Stimulated activated CD4-positive, alpha-beta T cell treated with anti-CD3 and anti-CD28 coated beads, Interleukin-12 subunit alpha, Interleukin-12 subunit beta, amount 100 ng/mL, for 4 hours (primary cell): Measurements from ENCODE around the gene SEC63.
"Not testable (repeated sequence)": the region's sequence is repeated elsewhere in the genome, so short reads cannot be mapped to it uniquely, and the experiment has no call there.

Experiments used
- DNase-seq: peaks from one replicate; pipeline ENCODE4 v3.0.0-alpha.2; 2020

The SEC63 gene, protein sequence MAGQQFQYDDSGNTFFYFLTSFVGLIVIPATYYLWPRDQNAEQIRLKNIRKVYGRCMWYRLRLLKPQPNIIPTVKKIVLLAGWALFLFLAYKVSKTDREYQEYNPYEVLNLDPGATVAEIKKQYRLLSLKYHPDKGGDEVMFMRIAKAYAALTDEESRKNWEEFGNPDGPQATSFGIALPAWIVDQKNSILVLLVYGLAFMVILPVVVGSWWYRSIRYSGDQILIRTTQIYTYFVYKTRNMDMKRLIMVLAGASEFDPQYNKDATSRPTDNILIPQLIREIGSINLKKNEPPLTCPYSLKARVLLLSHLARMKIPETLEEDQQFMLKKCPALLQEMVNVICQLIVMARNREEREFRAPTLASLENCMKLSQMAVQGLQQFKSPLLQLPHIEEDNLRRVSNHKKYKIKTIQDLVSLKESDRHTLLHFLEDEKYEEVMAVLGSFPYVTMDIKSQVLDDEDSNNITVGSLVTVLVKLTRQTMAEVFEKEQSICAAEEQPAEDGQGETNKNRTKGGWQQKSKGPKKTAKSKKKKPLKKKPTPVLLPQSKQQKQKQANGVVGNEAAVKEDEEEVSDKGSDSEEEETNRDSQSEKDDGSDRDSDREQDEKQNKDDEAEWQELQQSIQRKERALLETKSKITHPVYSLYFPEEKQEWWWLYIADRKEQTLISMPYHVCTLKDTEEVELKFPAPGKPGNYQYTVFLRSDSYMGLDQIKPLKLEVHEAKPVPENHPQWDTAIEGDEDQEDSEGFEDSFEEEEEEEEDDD

DNA sequence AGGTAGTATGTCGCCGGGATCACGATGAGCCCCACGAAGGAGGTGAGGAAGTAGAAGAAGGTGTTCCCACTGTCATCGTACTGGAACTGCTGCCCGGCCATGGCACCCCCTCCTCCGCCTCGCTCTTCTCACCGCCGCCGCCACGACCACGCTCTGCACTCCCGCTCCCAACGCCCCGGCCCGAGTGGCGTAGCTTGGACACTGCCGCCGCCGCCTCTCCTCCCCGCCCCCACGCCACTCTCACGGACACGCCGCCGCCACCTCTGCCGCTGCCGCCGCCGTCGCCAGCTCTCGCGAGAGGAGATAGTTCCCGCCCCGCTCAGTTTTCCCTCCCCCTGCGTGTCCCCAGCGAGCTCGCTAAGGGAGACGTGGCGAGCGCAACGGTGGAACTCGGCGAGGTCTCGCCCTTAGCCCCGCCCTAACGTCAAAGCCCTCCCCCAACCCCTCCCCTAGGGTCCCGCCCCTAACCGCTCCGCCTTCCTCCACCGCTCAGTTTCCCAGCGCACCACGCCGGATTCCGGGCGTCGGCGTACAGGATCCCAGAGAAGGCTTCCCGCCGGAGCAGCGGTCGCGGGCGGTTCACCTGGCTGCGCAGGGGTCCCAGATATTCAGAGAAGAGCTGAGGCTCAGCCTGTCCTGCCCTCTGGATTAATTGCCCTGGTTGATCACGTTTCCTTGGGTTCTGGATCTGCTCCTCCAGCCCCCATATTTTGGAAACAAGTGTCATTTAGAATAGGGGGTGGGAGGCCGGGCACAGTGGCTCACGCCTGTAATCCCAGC, at the start of gene SEC63:
TSS of gene SEC63 (minus strand) at position 300 of the 780 bp plus-strand sequence. CDS start at position 101, 199 bp downstream.
- DNase-seq = peak; percentile 96

DNA sequence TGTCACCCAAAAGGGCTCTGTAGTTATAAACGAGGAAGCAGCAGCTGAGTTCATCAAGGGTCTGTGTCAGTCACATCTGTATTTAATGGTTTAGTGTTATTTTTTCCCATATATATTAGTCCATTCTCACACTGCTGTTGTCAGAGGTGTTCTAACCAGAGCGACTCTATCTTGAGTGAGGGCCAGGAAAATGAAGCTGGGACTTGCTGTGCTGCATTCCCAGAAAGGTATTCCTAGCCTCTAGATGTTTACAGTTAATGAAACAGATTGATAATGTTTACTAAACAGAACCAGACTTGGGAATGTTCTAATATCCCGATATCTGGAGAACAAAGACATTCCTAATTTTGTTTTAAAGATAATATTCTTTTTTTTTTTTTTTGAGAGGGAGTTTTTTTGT, 48.0 kb upstream of the SEC63 start:
- DNase-seq = no peak

DNA sequence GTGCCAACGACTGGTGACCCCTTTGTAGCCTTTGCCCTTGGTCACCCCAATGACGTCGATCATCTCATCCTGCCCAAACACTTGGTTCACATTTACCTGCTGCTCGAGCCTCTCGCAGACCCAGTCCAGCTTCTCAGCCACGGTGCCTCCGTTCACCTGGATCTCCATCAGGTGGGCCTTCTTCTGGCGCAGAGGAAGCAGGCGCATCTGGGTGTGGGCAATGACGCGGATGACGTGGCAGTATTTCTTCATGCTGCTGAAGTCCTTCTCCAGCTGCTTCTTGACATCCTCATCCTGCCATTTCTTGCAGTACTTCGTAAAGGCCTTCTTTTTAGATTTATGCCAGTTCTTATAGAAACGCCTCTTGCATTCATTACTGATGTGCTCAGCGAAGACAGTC, 46.9 kb upstream of the SEC63 start:
- no peak for DNase-seq

DNA sequence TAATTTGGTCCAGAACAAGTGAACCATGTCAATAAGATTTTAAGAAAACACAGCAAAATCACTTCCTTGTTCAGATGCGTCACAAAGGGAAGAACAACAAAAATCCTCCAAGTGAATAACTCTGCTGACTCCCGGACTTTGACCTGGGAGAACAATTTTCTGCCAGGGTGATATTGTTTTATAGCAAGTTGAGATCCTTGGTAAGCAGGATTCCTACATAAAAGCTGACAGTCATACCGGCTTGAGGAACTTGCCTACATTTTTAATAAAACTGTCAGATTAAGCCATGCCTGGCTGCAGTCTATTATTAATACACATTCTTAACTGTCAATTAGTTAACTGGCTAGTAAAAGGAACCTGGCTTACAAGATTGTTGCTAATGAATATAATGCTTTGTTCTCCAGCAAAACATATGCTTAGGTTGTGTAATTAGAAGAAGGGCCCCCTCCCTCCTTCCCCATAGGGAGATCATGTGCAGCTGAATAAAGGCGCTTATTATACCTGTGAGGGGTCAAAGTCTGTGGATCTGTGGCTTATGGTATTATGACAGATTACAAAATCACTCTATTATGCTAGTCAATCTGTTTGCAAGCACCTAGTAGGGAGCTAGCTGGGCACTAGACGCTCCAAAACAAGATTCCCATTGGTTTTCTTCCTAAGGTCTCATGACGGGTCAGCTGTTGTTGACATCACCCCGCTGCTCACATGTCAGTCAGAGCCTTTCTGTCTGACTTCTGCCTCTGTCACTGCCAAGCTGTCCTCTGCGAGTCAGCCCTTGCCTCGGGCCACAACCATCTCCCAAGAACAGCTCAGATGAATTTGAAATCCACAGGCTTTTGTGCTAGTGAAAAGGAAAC, 44.6 kb upstream of the SEC63 start:
- DNase-seq = no peak

DNA sequence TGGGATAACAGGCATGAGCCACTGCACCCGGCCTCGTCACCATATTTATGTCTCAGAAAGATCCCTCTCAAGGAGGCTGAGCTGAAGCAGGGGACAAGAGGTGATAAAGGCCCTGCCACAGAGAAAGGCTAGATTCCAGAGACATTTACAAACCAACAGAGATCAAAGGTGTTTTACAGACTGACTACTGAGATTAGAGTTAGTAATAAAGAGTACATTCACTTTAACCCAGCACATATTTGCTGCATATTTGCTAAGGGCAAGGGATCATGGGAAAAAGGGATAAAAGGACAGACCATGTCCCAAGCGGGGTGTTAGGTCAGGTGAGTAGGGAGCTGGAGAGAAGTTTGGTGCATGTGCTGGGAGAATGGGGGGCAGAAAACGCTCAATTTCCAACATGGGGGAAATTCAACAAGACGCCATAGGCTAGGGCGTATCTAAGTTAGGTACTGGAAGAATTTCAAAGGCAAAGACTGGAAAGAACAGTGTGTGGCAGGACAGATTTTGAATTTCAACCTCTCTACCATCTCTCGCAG, 43.8 kb upstream of the SEC63 start:
- no peak for DNase-seq

DNA sequence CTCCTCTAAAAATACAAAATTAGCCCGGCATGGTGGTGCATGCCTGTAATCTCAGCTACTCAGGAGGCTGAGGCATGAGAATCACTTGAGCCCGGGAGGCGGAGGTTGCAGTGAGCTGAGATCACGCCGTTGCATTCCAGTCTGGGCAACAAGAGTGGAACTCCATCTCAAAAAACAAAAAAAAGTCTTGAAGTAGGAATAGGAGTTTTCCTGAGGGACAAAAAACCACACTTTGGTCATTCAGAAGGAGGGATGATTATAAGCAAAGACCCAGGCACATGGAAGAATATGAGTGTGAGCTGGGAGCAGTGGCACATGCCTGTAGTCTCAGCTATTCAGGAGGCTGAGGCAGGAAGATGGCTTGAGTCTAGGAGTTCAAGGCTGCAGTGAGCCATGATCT, 42.3 kb upstream of the SEC63 start:
- DNase-seq = not testable (repeated sequence)

DNA sequence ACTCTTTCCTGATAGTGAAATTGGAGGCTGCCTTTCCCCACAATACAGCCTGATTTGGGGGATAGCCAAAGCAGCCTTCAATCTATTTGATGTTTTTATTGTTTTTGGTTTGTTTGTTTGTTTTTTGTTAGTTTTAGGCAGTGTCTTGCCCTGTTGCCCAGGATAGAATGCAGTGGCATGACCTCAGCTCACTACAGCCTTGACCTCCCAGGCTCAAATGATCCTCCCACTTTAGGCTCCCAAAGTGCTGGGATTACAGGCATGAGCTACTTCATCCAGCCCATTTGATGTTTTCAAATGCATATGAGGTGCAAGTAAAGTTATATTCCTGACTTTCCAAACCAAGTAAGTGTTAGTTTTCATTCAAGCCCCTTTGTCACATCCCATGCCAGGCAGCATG, 41.3 kb upstream of the SEC63 start:
- DNase-seq = no peak

DNA sequence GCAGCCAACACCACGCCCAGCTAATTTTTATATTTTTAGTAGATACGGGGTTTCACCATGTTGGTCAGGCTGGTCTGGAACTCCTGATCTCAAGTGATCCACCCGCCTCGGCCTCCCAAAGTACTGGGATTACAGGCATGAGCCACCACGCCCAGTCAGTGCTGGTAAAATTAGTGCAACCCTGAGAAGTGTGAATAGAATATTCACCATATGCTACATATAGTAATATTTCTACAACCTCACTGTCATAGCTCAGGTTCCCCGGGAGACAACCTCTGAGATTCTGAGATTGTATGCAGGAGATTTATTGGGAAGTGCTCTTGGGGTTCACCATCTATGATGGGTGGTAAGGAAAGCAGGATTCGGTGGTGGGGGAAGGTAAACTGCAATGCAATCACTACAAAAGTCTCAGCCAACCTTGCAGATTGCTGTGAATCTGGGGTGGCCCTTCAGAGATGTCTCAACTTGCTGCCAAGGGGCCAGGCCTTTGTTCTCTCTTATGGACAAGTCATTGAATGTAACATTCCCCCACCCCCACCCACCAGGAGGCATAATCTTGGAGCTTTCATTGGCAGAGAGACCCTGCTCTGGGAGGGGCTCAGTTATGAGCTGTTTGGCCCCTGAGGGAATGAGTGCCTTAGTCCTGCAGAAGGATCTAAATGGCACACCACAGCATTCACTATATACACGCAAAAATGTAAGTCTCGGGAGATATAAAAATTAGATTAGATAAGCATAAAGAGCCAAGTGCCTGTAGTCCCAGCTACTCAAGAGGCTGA, 34.0 kb upstream of the SEC63 start:
- no peak for DNase-seq

DNA sequence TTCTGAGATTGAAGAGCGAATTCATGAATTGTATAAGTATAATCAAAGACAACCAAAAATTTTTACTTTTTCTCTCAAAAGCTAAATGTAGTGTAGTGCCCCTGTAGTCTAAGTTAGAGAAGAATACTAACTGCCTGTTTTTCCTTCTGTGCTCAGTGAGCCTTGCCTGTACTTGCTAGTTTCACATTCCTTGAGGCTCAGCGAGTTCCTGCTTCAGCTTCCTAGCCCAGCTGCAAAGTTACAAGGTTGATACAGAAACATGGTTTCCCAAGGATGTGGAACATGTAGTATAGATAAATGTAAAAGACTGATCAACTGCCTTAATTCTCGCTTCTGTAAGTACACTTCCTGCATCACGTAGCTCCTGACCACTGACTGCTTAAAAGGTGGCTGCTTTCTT, 33.1 kb upstream of the SEC63 start:
- no peak for DNase-seq

DNA sequence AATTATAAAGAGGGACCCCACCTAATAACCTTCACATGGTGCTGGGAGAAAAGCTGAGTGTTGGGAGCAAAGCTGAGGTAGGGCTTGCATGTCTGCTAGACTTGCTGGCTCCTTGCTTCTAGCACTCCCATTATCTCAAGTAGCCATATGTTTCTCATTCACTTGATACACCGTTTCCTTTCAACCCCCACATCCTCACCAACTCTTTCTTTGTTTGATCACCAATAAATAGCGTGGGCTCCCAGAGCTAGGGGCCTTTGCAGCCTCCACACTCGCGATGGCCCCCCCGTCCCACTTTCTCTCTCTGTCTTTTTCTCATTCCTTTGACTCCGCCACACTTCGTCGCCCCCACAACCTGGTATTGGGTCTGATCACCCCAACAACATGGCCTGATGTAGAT, 32.6 kb upstream of the SEC63 start:
- DNase-seq = not testable (repeated sequence)

DNA sequence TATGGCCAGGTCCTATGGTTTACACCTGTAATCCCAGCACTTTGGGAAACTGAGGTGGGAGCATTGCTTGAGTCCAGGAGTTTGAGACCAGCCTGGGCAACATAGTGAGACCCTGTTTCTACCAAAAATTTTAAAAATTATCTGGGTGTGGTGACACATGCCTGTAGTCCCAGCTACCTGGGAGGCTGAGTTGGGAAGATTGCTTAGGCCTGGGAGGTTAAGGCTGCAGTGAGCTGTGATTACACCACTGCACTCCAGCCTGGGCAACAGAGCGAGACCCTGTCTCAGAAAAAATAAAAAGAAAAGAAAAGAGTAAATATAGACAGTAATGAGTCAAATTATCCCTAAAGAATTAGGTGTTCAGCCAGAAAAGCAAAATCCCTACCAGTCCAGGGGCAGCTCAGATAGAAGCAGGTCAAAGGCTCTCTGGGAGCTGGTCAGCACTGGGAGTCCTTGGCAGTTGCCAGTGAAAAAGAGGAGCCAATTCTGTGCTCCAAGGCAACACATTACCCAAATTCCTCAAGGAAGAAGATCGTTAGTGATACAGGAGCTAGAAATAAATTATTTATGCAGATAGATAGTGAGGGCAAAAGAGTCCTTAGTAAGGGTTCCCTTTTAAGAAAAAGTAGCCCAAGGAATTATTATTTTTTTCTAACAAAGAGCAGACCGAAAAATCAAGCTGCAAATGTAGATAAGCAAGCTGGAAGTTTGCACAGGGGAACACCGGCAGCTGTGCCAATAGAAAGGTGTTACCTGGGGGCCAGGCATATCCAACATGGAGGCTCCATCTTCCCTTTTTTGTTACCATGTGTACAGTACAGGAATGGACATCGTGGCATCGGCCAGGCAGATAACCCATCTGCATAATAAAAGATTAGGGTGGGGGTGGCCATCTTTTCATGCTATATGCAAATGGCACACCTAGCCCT, 31.4 kb upstream of the SEC63 start:
- no peak for DNase-seq

DNA sequence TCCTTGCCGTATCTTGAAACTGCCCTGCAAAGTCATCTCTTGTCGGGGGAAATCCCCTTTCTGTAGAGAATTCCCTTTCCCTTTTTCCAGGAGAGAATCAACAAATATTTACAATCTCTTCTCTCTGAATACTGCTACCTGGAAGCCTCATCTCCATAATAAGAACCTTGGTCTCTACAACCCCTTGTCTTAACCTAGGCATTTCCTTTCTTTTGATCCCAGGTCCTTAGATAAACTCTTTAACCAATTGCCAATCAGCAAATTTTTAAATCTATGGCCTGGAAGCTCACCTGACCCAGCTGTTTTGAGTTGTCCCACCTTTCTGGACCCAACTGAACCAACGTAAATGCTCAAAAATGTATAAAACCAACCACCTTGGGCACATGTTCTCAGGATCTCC, 30.6 kb upstream of the SEC63 start:
- DNase-seq = no peak

DNA sequence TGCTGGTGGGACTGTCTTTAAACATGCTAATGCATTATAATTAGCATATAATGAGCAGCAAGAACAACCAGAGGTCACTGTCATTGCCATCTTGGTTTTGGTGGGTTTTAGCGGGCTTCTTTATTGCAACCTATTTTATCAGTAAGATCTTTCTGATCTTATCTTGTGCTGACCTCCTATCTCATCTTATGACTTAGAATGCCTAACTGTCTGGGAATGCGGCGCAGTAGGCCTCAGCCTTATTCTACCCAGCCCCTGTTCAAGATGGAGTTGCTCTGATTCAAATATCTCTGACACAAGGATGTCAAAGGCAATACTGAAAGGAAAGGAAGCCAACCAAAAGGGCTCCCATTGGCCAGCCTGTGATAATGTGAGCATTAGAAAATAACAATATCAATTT, 29.8 kb upstream of the SEC63 start:
- no peak for DNase-seq

DNA sequence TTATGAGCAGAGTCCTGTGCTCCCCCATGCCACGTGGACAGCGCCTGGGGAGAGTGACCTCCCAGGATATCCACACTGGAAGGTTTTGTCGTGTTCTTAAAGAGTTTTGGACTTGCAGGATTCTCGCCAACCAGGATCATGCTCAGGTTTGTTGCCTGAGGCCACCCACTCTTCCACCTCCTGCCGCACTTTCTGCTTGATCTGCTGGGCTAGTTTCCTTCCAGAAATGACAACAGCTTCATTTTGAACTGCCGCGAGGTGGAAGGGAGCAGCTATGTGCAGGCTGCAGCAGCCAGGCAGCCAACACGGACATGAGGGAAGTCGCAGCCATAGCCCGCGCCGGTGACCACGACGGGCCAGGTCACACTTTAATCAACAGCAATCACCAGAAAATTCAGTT, 27.7 kb upstream of the SEC63 start:
- DNase-seq = no peak

DNA sequence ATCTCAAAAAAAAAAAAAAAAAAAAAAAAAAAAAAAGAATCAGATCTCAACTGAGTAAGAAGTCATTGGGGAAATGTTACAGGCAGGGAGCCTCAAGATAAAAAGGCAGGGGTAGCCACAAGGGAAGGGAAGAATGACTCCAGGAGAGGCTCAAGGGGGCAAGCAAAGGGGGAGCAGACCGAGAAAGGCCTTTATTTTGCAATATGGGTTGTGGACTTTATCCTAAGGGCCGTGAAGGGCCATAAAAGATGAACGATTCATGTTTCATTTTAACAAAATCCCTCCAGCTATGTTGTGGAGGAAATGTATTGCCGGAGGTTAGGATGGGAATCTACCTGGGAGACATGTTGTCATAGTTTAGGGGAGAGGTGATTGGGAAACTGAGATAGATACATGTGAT, 25.8 kb upstream of the SEC63 start:
- no peak for DNase-seq

DNA sequence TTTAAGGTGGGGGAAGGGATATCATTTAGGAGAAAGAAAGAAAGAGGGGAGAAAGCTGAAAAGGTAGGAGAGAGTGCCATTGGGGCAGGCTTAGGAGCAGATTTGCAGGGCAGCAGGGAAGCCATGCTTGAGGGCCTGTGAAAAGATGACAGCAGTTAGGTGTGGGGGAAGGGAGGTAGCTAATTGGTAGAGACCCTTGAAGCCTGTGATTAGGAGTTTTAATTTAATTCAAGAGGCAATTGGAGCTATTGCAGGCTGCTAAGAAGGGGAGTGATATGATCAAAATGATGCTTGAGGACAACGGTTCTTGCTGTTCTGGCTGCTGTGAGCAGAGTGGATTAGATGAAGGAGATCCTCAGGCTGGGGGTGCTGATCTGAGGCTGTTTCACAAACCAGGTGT, 24.5 kb upstream of the SEC63 start:
- DNase-seq = no peak

DNA sequence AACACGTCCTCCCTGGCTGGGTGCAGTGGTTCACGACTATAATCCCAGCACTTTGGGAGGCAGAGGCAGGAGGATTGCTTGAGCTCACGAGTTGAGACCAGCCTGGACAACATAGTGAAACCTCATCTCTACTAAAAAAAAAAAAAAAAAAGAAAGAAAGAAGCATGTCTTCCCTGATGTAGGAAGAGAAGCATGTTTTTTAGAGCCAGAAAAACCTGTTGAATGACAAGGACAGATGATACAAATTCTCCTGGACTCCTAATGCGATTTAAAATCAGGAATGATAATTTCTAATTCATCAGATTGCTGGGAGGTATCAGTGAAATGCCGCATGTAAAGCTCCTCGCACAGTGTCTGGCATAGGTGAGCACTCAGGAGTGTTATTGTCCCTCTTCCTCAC, 23.7 kb upstream of the SEC63 start:
- no peak for DNase-seq

DNA sequence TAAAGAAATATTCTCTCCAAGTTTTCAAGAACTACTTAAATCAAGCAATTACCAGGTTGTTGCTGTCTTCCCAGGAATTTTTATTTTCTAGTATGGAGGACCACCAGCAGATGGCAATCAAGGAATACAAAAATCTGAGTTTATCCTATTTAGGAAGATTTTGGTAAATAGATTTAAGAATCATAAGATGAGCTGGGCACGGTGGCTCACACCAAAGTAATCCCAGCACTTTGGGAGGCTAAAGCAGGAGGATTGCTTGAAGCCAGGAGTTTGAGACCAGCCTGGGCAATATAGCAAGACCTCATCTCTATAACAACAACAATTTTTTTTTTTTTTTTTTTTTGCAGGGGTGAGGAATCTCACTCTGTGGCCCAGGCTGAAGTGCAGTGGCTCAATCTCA, 19.3 kb upstream of the SEC63 start:
- DNase-seq = no peak

DNA sequence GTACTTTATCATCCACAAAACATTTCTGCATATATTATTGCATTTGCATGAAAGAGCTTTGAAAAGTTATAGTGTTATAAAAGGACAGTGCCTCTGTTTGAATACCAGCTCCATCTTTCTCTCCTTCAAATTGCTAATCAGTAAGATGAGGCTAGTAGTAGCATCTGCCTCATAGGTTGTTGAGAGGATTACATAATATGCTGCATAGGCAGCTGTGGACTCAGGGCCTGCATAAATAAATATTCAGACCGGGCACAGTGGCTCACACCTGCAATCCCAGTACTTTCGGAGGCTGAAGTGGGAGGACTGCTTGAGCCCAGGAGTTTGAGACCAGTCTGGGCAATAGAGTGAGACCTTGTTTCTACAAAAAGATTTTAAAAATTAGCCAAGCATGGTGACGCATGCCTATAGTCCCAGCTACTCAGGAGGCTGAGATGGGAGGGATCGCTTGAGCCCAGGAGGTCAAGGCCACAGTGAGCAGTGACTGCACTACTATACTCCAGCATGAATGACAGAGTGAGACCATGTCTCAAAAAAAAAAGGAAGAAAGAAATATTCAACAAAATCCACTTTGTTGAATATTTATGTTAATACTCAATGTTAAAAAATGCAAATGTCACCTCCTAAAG, 18.3 kb upstream of the SEC63 start:
- no peak for DNase-seq

DNA sequence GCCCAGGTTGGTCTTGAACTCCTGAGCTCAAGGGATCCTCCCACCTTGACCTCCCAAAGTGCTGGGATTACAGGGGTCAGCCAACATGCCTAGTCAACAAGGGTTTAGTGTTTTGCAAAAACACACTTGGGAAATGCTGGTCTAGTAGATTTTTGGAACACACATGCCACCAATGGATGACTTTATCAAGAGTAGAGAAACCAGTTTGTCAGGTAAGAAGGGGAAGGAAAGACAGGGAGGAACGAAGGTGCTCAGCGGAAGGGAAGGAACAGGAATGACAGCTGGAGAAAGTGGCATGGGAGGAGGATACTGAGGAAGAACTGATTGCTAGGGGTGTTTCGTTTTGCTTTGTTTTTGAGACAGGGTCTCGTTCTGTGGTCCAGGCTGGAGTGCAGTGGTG, 15.6 kb upstream of the SEC63 start:
- DNase-seq = no peak
